ENCODE results near the gene ZNF445.

The ZNF445 gene

GRCh38 chr3:44416031-44417030, 61.1 kb downstream of the ZNF445 start:
- DNase-seq (ENCODE audit: low read depth in 2 of 2): no peak

GRCh38 chr3:44415421-44415820, 62.0 kb downstream of the ZNF445 start:
- no peak for TF ChIP-seq CTCF (IDR thresholded peaks at IDR 0.05; ENCODE audit: low read depth, low read length)
- no peak for DNase-seq (ENCODE audit: low read depth in 2 of 2)
- H3K4me3 ChIP-seq (replicated peaks in 1 of 2; ENCODE audit: low read depth in 2 of 2, low read length in 2 of 2): no peak overlapping the region

More at GRCh38 chr3:44416031-44417030, 61.1 kb downstream of the ZNF445 start:
- H3K4me3 ChIP-seq (replicated peaks in 1 of 2; ENCODE audit: low read depth in 2 of 2, low read length in 2 of 2): no peak overlapping the region
- TF ChIP-seq CTCF (IDR thresholded peaks at IDR 0.05; ENCODE audit: low read depth, low read length): no peak

- no peak overlapping the region for H3K4me3 ChIP-seq (replicated peaks in 1 of 2; ENCODE audit: low read depth in 2 of 2, low read length in 2 of 2)
- TF ChIP-seq CTCF (IDR thresholded peaks at IDR 0.05; ENCODE audit: low read depth, low read length): no peak
- no peak for DNase-seq (ENCODE audit: low read depth in 2 of 2)
Measured at GRCh38 chr3:44414517-44415090, 62.9 kb downstream of the ZNF445 start.

GRCh38 chr3:44412365-44412764, 65.1 kb downstream of the ZNF445 start:
- DNase-seq (ENCODE audit: low read depth in 2 of 2): no peak
- no peak overlapping the region for H3K4me3 ChIP-seq (replicated peaks in 1 of 2; ENCODE audit: low read depth in 2 of 2, low read length in 2 of 2)
- no peak for TF ChIP-seq CTCF (IDR thresholded peaks at IDR 0.05; ENCODE audit: low read depth, low read length)

- H3K4me3 ChIP-seq (replicated peaks in 1 of 2; ENCODE audit: low read depth in 2 of 2, low read length in 2 of 2): no peak overlapping the region
Measured at GRCh38 chr3:44411031-44411645, 66.3 kb downstream of the ZNF445 start.

More at GRCh38 chr3:44411031-44411645, 66.3 kb downstream of the ZNF445 start:
- no peak for TF ChIP-seq CTCF (IDR thresholded peaks at IDR 0.05; ENCODE audit: low read depth, low read length)
- DNase-seq (ENCODE audit: low read depth in 2 of 2): no peak

Measured in cardiac fibroblast (primary cell).